OCI-LY3 (cell line): ENCODE results near the gene REEP3.

Experiments
- EZH2phosphoT487 ChIP-seq: fragments of 200-600 bp; shearing (Covaris generic); IDR thresholded peaks from 2 replicates; pipeline ENCODE4 v1.6.1; 2018; ENCODE audit warnings: antibody characterized with exemption, mixed run types, low read depth
- TF ChIP-seq, protein P1 (sequence below): fragments of 200-600, 300-600 bp; sonication (generic); IDR thresholded peaks from 2 replicates; pipeline ENCODE4 v1.5.1; 2014; ENCODE audit warnings: antibody characterized with exemption, low read length, low read depth

- TF ChIP-seq, protein P1, sequence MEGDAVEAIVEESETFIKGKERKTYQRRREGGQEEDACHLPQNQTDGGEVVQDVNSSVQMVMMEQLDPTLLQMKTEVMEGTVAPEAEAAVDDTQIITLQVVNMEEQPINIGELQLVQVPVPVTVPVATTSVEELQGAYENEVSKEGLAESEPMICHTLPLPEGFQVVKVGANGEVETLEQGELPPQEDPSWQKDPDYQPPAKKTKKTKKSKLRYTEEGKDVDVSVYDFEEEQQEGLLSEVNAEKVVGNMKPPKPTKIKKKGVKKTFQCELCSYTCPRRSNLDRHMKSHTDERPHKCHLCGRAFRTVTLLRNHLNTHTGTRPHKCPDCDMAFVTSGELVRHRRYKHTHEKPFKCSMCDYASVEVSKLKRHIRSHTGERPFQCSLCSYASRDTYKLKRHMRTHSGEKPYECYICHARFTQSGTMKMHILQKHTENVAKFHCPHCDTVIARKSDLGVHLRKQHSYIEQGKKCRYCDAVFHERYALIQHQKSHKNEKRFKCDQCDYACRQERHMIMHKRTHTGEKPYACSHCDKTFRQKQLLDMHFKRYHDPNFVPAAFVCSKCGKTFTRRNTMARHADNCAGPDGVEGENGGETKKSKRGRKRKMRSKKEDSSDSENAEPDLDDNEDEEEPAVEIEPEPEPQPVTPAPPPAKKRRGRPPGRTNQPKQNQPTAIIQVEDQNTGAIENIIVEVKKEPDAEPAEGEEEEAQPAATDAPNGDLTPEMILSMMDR, result no peak
- no peak for TF ChIP-seq EZH2phosphoT487
Observed at GRCh38 chr10:63591600-63592379, 70.6 kb downstream of the REEP3 start.
